HepG2 (cell line): ENCODE results near the gene ZNF831. TPM values are rescaled to one million over a fixed set of nuclear protein-coding genes. Genes with fewer than 3 reads are reported as not detected.

Source experiments
- ARID2 ChIP-seq: sonication (generic); formaldehyde crosslinking; IDR thresholded peaks from 2 replicates; pipeline ENCODE4 v1.8.1; 2022; ENCODE audit warnings: mild to moderate bottlenecking, missing genetic modification reagents, borderline replicate concordance
- ARNT ChIP-seq: fragments of 450-650 bp; IDR thresholded peaks from 2 replicates; pipeline ENCODE4 v1.6.1; 2017
- ATRX ChIP-seq: sonication (generic); formaldehyde crosslinking; IDR thresholded peaks from 2 replicates; pipeline ENCODE4 v1.4.0; 2020; ENCODE audit warnings: missing genetic modification reagents, borderline replicate concordance
- CERS6 ChIP-seq: sonication (generic); formaldehyde crosslinking; IDR thresholded peaks from 2 replicates; pipeline ENCODE4 v1.5.0; 2020; ENCODE audit warnings: missing genetic modification reagents
- CREBL2 ChIP-seq: sonication (generic); formaldehyde crosslinking; IDR thresholded peaks from 2 replicates; pipeline ENCODE4 v1.8.1; 2023; ENCODE audit warnings: missing genetic modification reagents, mild to moderate bottlenecking, borderline replicate concordance
- EEA1 ChIP-seq: sonication (generic); formaldehyde crosslinking; IDR thresholded peaks from 2 replicates; pipeline ENCODE4 v1.5.1; 2020; ENCODE audit warnings: mild to moderate bottlenecking, missing genetic modification reagents, borderline replicate concordance
- FIP1L1 ChIP-seq: fragments of 200-400 bp; formaldehyde crosslinking; IDR thresholded peaks from 2 replicates; pipeline ENCODE4 v1.6.1; 2018; ENCODE audit warnings: low read depth, mild to moderate bottlenecking, low read length, moderate library complexity, borderline replicate concordance; ENCODE audit not compliant: insufficient read depth
- FOSL1 ChIP-seq: sonication (generic); formaldehyde crosslinking; IDR thresholded peaks from 2 replicates; pipeline ENCODE4 v1.9.0; 2021; ENCODE audit warnings: missing genetic modification reagents, borderline replicate concordance
- GPN1 ChIP-seq: sonication (generic); formaldehyde crosslinking; IDR thresholded peaks from 2 replicates; pipeline ENCODE4 v1.5.1; 2020; ENCODE audit warnings: missing genetic modification reagents, borderline replicate concordance
- GTF2F1 ChIP-seq: fragments of 150-350 bp; IDR thresholded peaks from 2 replicates; pipeline ENCODE4 v1.6.1; 2014; ENCODE audit warnings: low read length
- HOXA3 ChIP-seq: sonication (generic); formaldehyde crosslinking; IDR thresholded peaks from 2 replicates; pipeline ENCODE4 v1.5.0; 2020; ENCODE audit warnings: missing genetic modification reagents
- KMT2B ChIP-seq: IDR thresholded peaks from 2 replicates; pipeline ENCODE4 v1.6.1; 2016; ENCODE audit warnings: missing genetic modification reagents, missing compliant biosample characterization
- MIER2 ChIP-seq: IDR thresholded peaks from 2 replicates; pipeline ENCODE4 v1.6.1; 2016; ENCODE audit warnings: missing biosample characterization, missing genetic modification reagents
- NFATC3 ChIP-seq: sonication (generic); formaldehyde crosslinking; IDR thresholded peaks from 2 replicates; pipeline ENCODE4 v1.5.1; 2020; ENCODE audit warnings: mild to moderate bottlenecking, missing genetic modification reagents
- NFRKB ChIP-seq: fragments of 450-650 bp; IDR thresholded peaks from 2 replicates; pipeline ENCODE4 v1.6.1; 2017
- PAWR ChIP-seq: sonication (generic); formaldehyde crosslinking; IDR thresholded peaks from 2 replicates; pipeline ENCODE4 v1.4.0; 2020; ENCODE audit warnings: missing genetic modification reagents, mild to moderate bottlenecking, borderline replicate concordance
- SALL1 ChIP-seq: sonication (generic); formaldehyde crosslinking; IDR thresholded peaks from 2 replicates; pipeline ENCODE4 v1.8.0; 2022; ENCODE audit warnings: mild to moderate bottlenecking, missing genetic modification reagents
- SMAD3 ChIP-seq: sonication (generic); formaldehyde crosslinking; IDR thresholded peaks from 2 replicates; pipeline ENCODE4 v1.4.0; 2020; ENCODE audit warnings: missing genetic modification reagents
- SMYD3 ChIP-seq: sonication (generic); formaldehyde crosslinking; IDR thresholded peaks from 2 replicates; pipeline ENCODE4 v1.8.1; 2023; ENCODE audit warnings: mild to moderate bottlenecking, missing genetic modification reagents
- SUZ12 ChIP-seq: fragments of 150-350 bp; IDR thresholded peaks from 2 replicates; pipeline ENCODE4 v1.6.1; 2014; ENCODE audit warnings: low read depth, low read length
- YY1 ChIP-seq: IDR thresholded peaks from 2 replicates; pipeline ENCODE4 v1.6.1; 2011; ENCODE audit warnings: low read length, low read depth, moderate library complexity, mild to moderate bottlenecking; ENCODE audit not compliant: insufficient read depth, insufficient replicate concordance
- ZFP41 ChIP-seq: sonication (generic); formaldehyde crosslinking; IDR thresholded peaks from 2 replicates; pipeline ENCODE4 v1.4.0; 2020; ENCODE audit warnings: mild to moderate bottlenecking, missing genetic modification reagents, borderline replicate concordance
- ZFP62 ChIP-seq: sonication (generic); formaldehyde crosslinking; IDR thresholded peaks from 2 replicates; pipeline ENCODE4 v1.4.0; 2020; ENCODE audit warnings: missing genetic modification reagents
- ZGPAT ChIP-seq: IDR thresholded peaks from 2 replicates; pipeline ENCODE4 v1.6.1; 2016; ENCODE audit warnings: mild to moderate bottlenecking
- ZMYM3 ChIP-seq: sonication (generic); formaldehyde crosslinking; IDR thresholded peaks from 2 replicates; pipeline ENCODE4 v1.5.1; 2020; ENCODE audit warnings: mild to moderate bottlenecking, missing genetic modification reagents
- ZNF282 ChIP-seq: fragments of 450-650 bp; IDR thresholded peaks from 2 replicates; pipeline ENCODE4 v1.6.1; 2018; ENCODE audit not compliant: partially characterized antibody
- ZNF30 ChIP-seq: sonication (generic); formaldehyde crosslinking; IDR thresholded peaks from 2 replicates; pipeline ENCODE4 v1.5.0; 2020; ENCODE audit warnings: mild to moderate bottlenecking, missing genetic modification reagents
- ZNF577 ChIP-seq: sonication (generic); formaldehyde crosslinking; IDR thresholded peaks from 2 replicates; pipeline ENCODE4 v1.4.0; 2020; ENCODE audit warnings: mild to moderate bottlenecking, low read depth, missing genetic modification reagents, borderline replicate concordance
- ZNF619 ChIP-seq: sonication (generic); formaldehyde crosslinking; IDR thresholded peaks from 2 replicates; pipeline ENCODE4 v1.4.0; 2020; ENCODE audit warnings: mild to moderate bottlenecking, missing genetic modification reagents
- ZNF75D ChIP-seq: sonication (generic); formaldehyde crosslinking; IDR thresholded peaks from 2 replicates; pipeline ENCODE4 v1.8.1; 2023; ENCODE audit warnings: missing genetic modification reagents, mild to moderate bottlenecking, borderline replicate concordance
- ZNF768 ChIP-seq: sonication (generic); formaldehyde crosslinking; IDR thresholded peaks from 2 replicates; pipeline ENCODE4 v1.4.0; 2020; ENCODE audit warnings: missing genetic modification reagents
- polyA plus RNA-seq, 8 experiments: library from polyadenylated mRNA; depleted of rRNA in 3 of 8; stranded (reverse) in 7 of 8; unstranded in 1 of 8; fragments of >200 nt; fragmentation: Illumina TruSeq in 4 of 8; extraction: Trizol in 4 of 8; gene quantifications; 2 replicates each; pipeline versions ENCODE4 v1.2.1 to v1.2.3, GENCODE V29; 2011 to 2016; ENCODE audit warnings: low read depth in 4 of 8, missing spikeins in 1 of 8, mixed read lengths in 1 of 8; ENCODE audit not compliant: insufficient read depth in 1 of 8
- total RNA-seq, 5 experiments: library from RNA; depleted of rRNA; stranded (reverse); fragments of >200 nt; fragmentation: Illumina TruSeq; extraction: Trizol; gene quantifications; 2 replicates each; pipeline ENCODE4 v1.2.3, GENCODE V29; 2016; ENCODE audit warnings: low read depth in 1 of 5

The ZNF831 gene
- total and polyA plus RNA-seq, 2 of the 13 experiments (the other 11 are each of a cell fraction or from before 2014, with no cell fraction given) = not detected

- TF ChIP-seq NFATC3 (CRISPR knock-in tag) (no peak), GPN1 (CRISPR knock-in tag) (no peak), ARNT (no peak), YY1 (peak; percentile 37), PAWR (CRISPR knock-in tag) (no peak), FIP1L1 (no peak), ZNF768 (CRISPR knock-in tag) (peak; percentile 19; the same call in 1 of the 2 replicates), CREBL2 (CRISPR knock-in tag) (no peak), SMYD3 (CRISPR knock-in tag) (no peak), NFRKB (no peak), EEA1 (CRISPR knock-in tag) (no peak), ARID2 (CRISPR knock-in tag) (no peak), ZNF282 (no peak), GTF2F1 (no peak), SUZ12 (0 out of 2 replicates have a peak, but pooled peaks have one; percentile 21), KMT2B (CRISPR knock-in tag) (no peak), ZNF577 (no peak), FOSL1 (CRISPR knock-in tag) (no peak), ZGPAT (CRISPR knock-in tag) (0 out of 2 replicates have a peak, but pooled peaks have one; percentile 34), ZNF75D (CRISPR knock-in tag) (no peak), ZMYM3 (CRISPR knock-in tag) (no peak), SMAD3 (CRISPR knock-in tag) (no peak), CERS6 (CRISPR knock-in tag) (no peak), HOXA3 (CRISPR knock-in tag) (no peak), ZNF30 (no peak), ZNF619 (no peak), ZFP62 (no peak), ZFP41 (CRISPR knock-in tag) (no peak), MIER2 (0 out of 2 replicates have a peak, but pooled peaks have one; percentile 20), ATRX (CRISPR knock-in tag) (no peak), SALL1 (peak; percentile 50)
These were observed 58.9 kb downstream of the ZNF831 start (continued) for GRCh38 chr20:59222253-59223181.
